Retina (tissue), 1 donor: Measurements from ENCODE around the gene SEC61A1.
A peak's percentile ranks its signal among the peaks of the same experiment; 100 is the strongest.

Source experiments
- DNase-seq: peaks from one replicate; pipeline ENCODE4 v3.0.0-alpha.2; 2016

The SEC61A1 gene

DNA sequence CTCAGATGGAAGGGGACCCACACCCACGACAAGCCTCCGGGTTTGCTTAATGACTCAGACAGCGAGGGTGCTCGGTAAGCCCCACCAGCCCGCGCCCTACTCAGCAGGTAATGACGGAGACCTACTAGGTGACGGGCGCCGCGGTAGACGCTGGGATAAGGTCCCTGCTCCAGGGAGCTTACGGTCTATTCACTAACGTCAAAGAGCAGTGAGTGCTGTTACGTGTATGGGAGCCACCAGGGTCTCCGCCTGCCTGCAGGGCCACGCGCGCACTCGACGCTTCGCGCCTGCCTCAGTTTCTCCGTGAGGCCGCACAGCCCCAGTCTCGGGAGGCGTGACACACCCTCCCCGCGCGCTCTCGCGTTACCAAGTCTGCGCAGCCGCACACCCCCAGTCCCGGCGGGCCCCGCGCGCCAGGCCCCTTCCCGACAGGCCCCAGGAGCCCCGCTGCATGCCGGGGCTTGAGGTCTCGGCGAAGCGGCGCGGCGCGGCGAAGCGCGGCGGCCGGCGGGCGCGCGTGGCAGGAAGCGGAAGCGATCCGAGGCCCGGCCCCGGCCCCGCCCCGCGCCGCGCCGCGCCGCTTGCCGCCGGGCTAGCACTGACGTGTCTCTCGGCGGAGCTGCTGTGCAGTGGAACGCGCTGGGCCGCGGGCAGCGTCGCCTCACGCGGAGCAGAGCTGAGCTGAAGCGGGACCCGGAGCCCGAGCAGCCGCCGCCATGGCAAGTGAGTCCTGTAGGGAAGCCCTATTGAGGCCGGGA, at the start of gene SEC61A1:
SEC61A1 (plus strand) TSS at position 601 of the 758 bp plus-strand sequence; CDS start at position 717, 116 bp downstream.
- DNase-seq = peak; percentile 94

DNA sequence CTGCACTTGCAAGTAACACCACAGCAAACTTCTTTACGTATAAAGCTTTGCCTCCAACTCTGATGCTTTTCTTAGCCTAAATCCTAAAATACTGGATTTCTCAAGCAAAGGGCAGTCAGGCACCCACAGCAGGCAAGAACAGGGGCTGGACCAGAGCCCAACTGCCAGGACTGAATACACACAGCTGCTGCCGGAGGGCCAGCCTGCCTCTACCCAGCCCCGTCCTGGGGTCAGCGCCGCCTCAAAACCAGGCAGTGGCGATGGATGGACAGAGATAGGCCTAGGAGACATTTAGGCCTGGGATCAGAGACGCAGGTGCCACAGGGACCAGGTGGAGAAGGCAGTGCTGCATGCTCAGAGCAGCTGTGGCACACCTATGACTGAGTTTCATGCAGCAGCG, 47.6 kb upstream of the SEC61A1 start:
- DNase-seq = no peak

DNA sequence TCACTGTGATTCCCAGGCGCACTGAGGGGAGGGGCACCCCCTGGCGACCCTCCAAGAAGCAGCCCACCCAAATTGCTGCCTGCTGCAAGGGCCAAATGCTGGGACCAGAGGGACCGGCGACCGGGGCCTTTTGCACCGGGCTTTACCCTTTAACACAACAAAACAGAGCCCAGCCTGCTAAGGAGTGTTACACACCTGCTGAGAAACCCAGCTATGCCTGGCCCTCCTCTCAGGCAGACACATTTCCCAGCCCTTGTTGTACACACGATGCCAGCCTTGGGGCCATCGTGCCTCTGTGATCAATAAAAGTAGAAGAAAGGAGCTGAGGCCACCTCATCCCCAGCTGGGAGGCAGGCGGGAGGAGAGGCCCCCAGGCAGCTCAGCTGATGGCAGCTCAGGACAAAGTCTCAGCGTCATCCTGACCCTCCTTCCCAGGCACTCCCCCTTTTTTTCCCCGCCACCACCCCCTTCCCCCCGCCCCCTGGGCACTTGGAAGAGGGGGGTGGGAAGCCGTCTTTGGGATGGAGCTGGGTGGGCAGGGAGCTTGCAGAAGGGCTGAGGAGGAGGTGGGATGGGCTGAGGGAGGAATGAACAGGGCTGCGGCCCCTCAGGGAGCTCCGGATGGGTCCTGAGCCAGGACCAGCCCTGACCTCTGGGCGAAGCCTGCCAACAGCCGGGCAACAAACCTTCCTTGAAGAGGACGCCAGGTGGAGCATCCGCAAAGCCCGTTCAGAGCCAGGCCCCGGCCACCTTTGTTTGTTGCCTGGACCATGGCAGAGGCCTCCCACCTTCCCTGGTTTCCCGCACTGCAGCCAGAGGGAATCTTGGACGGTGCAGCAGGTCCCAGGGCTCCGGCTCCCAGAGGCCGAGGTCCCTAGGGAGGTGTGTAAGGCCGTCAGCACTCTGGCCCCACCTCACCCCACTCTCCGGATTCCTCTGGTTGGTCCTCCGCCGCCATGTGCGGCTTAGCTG, 45.9 kb upstream of the SEC61A1 start:
- DNase-seq = peak; percentile 75

DNA sequence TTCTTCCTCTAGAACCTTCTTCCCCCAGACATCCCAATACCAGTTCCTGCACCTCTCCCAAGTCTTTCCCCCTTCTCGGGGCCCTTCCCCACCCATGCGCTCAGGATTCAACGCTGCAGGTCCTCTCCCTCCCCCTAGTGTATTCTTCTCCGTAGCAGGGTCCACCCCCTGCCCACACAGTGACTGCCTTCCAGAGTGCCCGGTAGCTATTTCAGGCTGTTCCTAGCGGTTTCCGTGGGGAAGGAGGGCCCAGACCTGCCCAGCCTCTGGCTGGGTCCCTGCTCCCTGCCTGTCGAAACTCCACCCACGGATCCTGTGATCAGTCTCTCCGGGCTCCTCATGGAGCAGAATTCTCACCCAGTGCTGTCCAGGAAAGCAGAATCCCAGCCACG, 45.2 kb upstream of the SEC61A1 start:
- DNase-seq = peak; percentile 20

DNA sequence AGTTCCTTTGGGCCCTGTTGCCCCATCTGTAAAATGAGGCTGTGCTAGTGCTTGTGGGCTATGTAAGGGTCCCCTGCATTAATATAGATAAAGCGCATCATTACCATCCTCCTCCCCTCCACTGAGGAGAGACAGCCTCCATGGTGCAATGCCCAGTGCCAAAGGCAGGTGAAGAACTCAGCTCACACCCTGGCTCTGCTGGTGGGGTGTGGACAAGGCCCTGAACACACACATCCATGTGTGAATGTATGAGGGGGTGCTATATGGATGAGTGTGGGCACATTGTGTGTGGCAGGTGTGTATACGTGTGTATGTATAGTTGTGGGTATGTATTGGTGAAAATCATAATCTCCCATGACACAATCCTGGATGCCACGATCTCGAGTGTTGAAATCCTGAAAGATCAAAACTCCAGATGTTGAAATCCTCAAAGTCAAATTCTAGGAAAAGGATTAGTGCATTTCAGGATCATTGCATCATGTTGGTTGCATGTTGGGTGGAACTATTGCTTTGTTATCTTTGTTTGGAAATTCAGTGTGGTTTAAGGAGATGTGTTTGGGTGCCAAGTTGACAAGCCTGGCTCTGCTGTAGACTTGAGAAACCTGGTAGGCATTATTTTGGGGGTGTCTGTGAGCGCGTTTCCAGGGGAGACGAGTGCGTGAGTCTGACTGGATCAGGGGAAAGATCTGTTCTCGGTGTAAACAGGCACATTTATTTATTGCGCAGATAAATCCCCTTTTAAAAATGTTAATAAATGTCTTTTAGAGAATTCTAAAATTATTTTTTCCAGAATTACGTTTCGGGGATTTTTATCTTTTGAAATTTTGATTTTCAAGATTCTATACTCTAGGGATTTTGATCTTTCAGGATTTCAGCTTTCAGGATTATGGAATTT, 42.0 kb upstream of the SEC61A1 start:
- no peak for DNase-seq

DNA sequence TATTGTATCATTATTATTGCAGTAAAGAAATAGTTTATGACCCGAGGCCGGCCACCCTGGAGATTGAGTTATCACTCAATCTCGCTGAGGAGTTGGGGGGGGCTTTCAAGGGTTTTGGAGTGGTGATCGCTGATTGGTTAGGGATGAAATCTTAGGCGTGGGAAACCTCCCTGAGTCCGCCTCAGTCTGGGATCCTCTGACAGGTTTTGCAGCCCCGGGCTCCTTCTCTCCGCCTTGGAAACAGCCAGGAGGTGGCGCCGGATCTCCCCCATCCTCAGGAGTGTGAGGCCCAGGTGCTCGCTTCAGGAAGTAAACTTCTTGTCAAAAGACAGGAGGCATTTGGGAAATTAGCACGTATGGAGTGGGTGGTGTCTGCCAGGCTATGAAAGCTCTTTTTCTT, 41.1 kb upstream of the SEC61A1 start:
- peak; percentile 43 for DNase-seq

DNA sequence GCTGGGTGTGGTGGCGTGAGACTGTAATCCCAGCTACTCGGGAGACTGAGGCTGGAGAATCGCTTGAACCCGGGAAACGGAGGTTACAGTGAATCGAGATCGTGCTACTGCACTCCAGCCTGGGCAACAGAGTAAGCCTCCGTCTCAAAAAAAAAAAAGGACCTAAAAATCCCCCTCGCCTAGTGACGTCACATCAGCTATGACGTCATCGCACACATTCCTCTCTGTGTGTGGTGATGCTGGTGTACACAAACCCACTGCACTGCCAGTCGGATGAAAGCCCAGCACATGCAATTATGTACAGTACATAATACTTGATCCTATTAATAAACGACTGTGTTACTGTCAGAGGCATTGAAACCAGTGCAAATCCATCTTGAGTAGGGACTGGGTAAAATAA, 40.2 kb upstream of the SEC61A1 start:
- DNase-seq = no peak

DNA sequence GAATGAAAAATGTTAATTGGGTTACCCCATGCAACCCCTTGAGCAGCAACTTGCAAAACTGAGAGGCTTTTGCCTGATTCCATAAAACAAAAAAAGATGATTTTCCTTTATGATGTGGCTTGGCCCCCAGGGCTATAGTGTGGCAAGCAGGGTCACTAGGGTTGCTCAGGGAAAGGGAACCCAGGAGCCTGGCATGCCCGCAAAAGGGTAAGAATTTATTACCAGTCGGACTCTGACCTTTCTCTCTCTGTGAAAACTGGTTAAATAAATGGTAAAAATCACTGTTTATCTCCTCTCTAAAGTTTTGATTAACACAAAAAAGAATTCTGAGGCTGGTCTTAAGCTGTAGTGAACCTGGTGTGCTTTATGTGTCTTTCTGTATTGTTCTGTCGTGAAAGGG, 37.7 kb upstream of the SEC61A1 start:
- DNase-seq = no peak

DNA sequence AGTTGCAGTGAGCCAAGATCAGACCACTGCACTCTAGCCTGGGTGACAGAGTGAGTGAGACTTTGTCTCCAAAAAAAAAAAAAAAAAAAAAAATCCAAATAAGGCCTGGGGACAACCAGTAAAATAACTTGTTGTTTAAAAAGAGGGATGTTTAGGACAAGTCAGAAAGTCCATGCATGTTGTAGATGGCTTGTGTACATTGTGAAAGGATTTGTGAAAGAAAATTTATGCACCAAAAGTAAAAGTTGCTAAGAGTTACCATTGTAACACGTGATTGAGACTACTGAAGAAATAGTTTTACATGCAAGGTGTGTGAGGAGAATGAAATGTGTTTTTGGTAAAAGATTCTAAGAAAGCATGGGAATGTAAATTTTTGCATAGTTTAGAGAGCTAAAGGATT, 35.7 kb upstream of the SEC61A1 start:
- DNase-seq = no peak

DNA sequence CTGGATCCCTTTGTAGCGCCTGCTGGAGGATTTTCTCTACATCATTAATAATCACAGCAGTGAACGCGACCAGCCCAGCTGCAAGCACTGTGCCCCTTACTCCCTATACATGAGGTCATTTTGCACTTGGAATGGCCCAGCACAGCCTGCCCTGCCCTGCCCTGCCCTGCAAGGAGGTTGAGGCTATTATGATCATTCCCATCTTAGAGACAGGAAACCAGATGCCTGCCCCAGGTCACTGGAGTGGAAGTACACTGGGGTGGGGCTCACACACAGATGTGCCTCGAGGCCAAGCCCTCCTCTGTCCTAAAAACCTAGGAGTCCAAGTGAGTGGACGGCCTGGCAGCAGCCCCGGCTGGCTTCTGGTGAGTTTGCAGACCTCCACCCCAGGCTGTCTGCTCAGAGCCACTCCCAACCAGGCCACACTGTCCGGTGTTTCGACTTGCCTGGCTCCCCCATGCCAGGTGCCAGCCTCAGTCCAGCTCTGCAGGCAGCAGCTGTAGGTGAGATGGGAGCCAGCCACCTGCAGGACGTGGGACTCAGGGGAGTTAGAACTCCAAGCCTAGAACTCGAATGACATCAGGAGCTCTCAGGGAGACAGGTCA, 30.4 kb upstream of the SEC61A1 start:
- no peak for DNase-seq

DNA sequence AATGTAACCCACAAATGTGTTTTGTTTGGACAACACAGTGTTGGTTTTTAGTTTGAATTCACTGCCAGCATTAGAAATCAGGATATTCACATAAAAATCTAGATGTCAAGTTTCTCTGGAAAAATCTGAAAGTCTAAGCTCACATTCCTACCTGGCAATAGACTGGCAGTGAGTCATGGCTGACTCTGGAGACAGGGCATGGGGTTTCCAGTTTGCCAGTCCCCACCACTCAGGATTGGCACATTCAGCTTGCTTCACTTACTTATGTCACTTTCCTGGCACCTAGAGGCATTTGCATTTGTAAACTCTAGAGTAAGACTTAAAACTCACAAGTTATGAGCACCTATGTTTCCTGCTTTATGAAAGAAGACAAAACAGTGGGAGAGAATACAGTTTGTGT, 19.1 kb upstream of the SEC61A1 start:
- no peak for DNase-seq

DNA sequence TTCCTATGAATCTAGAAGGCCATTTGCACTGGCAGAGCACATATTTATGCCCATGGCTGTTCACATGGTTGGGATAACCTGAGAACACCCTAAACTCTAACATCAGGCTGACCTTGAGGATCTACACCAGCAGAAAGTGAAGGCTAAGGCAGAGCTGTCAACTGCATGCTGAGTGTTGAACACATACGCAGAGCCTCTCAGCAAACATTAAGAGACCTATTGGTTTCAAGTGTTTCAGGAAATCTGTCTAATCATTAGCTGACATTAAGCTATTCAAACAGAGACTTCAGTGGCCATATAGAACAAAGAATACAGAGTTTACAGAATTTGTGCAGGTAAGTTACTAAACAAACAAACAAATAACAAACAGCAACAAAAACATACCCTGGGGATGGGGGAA, 16.1 kb upstream of the SEC61A1 start:
- no peak for DNase-seq

DNA sequence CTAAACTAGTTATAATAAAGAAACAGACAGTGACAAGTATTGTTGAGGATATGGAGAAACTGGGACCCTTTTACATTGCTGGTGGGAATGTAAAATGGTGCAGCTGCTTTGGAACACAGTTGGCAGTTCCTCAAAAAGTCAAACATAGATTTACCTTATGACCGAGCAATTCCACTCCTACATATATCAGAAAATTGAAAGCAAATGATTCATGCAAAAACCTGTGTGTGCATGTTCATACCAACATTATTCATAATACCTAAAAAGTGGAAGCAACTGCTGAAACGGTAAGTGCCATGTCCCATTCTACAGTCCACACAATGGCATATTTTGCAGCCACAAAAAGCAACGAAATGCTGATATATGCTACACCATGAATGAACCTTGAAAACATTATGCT, 12.2 kb upstream of the SEC61A1 start:
- no peak for DNase-seq

DNA sequence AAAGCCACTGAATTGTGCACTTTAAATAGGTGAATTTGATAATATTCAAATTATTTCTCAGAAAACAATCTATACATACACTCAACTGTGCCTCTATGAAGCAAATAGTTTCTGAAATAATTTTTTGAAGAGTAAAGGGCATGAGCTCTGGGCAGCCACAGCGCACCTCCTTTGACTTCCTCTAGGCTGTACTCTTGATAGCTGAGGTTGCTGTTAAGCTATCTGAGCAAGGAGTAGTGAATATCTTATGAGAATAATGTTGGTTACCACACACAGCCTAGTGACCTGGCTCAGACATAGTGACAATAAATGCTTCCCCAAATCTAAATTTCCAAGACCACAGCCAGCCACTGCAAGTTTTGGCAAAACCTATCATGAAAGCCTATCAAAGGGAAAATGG, 11.6 kb upstream of the SEC61A1 start:
- DNase-seq = no peak

DNA sequence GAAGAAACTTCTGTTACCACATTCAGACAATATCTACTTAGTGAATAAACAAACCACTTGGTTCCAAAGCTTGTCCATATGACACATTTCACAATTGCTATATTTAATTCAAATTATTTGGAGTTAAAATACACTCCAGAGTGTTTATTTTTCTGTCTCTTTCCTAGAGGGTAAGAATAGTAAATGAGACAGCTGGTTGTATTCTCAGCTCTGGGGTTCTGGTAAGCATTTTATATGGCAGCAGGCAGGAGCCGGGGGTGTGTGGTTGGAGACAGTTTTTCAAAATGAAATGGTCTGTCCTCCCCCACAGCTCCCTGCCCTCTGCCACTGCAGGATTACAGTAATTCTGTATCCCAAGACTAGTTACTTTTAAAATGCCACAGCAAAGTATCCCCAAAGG, 10.9 kb upstream of the SEC61A1 start:
- no peak for DNase-seq

DNA sequence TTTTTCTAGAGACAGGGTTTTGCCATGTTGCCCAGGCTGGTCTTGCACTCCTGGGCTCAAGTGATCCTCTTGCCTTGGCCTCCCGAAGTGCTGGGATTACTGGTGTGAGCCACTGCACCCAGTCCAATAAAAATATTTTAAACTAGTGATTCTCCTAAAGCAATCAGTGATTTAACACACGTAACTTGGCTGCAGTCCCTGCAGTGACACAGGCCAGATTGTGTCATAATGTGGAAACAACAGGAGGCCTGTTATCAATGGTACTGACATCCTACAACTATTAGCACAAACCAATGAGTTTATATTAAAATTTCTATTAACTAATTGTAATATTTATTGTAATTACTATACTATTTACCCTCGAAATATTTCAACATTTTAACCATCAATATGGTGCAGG, 1.6 kb upstream of the SEC61A1 start:
- DNase-seq = no peak

DNA sequence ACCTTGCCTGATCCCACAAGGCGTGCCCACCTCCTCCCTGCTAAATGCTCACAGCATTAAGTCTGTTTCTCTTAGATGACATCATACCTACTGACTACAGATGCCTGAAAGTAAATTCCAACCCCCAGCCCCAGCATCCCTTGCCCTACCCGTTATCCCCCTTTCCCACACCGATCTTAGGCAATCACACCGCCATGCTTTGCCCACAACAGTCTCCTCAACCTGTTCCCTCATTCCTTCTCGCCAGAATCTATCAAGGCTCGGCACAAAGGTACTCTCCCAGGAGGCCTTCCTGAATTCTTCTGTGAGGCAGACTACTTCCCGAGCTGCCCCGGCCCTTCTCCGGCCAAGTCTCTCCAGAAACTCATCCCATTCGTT, 789 bp upstream of the SEC61A1 start:
- DNase-seq = no peak

DNA sequence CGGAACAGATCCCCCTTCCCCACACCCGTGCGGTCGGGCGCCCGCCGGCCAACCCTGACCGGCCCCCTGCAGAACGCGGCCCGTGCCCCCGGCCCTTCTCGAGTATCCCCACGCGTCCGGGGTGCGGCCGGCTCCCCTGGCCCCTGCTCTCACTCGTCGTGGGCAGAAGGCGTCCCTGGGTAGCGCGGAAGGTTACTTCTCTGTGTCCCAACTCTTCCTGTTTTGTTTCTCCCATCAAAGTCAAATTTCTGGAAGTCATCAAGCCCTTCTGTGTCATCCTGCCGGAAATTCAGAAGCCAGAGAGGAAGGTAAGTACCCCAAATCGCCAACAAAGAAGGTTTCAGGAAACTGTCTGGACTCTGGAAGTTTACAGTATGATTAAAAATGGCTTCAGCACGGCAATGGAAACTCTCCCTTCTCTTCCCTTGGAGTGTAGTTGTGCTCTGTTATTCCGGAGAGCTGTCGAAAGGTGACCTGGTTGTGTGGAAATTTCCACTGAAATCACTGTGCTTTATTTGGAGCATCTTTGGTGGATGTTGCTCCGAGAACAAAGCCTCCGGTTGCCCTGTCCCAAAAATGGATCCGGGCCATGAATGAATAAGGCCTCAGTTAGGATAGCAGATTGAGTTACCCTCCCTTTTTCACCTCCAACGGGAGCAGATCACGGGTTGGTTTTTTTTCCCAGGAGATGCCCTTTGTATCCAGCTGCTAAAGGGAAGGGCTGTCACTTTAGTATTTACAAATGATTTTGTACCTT, 536 bp downstream of the SEC61A1 start:
- no peak for DNase-seq

DNA sequence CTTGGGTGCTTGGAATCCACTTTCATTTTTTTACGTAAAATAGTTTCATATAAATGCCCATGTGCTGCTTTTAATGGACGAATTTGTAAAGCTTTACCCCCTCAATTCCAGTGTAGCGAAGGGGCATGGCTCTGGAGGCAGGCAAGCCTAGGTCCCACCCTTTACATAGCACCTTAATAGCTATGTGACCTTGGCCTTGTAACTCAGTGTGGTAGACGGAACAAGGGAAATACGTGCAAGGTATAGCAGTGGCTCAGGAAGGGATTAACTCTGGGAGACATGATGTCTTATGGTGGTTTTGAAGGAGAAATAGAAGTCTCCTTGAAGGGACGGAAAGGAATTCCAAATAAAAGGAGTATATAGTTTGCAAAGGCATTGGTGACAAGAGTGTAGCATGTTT, 1.4 kb downstream of the SEC61A1 start:
- no peak for DNase-seq

DNA sequence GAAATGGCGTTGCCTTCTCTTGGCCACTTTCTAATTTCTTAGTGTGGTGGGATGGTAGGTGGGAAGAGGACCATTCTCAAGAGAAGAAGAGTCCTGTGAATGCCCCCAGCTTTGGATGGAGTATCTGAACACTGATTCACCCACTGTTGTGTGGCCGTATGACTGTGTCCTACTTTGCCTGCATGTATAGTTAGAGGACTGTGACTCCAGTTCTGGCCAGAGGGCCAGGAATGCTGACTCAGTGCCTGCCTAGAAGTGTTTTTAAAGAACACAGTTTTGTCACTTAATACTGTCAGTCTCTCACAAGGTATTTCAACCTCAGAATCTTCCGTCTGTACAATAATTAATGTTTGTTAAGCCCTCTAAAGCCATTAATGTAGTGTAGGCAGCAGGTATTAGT, 2.1 kb downstream of the SEC61A1 start:
- DNase-seq = no peak

DNA sequence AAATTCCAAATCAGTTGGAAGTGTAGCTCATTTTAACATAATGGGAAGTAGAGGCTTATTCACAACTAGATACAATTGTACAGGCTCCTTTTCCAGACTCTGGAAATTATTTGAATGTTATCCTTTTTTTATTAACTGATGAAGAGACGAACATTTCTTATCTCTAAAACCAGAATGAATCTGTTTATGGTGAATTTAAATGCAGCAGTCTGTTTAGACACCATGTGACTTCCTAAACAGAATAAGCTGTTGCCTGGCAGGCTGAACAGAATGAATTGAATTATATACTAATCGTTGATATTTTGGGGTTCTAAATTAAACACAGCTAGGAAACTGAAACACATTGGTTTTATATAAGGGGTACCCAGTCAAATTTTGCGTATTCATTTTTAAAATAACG, 4.0 kb downstream of the SEC61A1 start:
- DNase-seq = no peak
